Neutrophil (primary cell): ENCODE data around the gene HOXC4.
"Not testable (repeated sequence)": the region's sequence is repeated elsewhere in the genome, so short reads cannot be mapped to it uniquely, and the experiment has no call there.

Experiments used
- H3K27ac ChIP-seq: fragments of 200-600 bp; sonication (generic); 2 replicates; pipeline ENCODE4 v1.5.1; 2016; ENCODE audit warnings: mild to moderate bottlenecking, moderate library complexity
- H3K27me3 ChIP-seq: fragments of 200-600 bp; sonication (generic); 2 replicates; pipeline ENCODE4 v1.6.0; 2016; ENCODE audit warnings: mild to moderate bottlenecking
- H3K36me3 ChIP-seq: fragments of 200-600 bp; sonication (generic); 2 replicates; pipeline ENCODE4 v1.5.1; 2017
- H3K4me1 ChIP-seq, 2 experiments: fragments of 200-600 bp in 1 of 2; sonication (generic) in 1 of 2; 1 replicate in 1 of 2; 2 replicates in 1 of 2; pipeline versions ENCODE4 v1.5.1 to v1.6.1; 2013 to 2016; ENCODE audit warnings: low read depth in 1 of 2, low read length in 1 of 2, mild to moderate bottlenecking in 1 of 2, moderate library complexity in 1 of 2; ENCODE audit not compliant: control insufficient read depth in 1 of 2, insufficient read depth in 1 of 2
- H3K4me3 ChIP-seq, 2 experiments: fragments of 200-600 bp in 1 of 2; sonication (generic) in 1 of 2; 1 replicate in 1 of 2; 2 replicates in 1 of 2; pipeline ENCODE4 v1.5.1; 2013 to 2016; ENCODE audit warnings: low read depth in 1 of 2, low read length in 1 of 2, mild to moderate bottlenecking in 1 of 2, moderate library complexity in 1 of 2
- H3K9me3 ChIP-seq: fragments of 200-600 bp; sonication (generic); 2 replicates; pipeline ENCODE4 v1.5.1; 2016
- CTCF ChIP-seq: fragments of 200-600 bp; sonication (generic); IDR thresholded peaks from 2 replicates; pipeline ENCODE4 v1.5.1; 2016; ENCODE audit warnings: antibody characterized with exemption

Gene HOXC4

GRCh38 chr12:54068418-54069070, 14.9 kb downstream of the HOXC4 start:
- Histone ChIP-seq H3K27ac (no peak overlapping the region), H3K9me3 (no peaks in the 10 kb centered on the region), H3K4me1 (no peaks in the 10 kb centered on the region), H3K27me3 (peaks cover 93% of the 10 kb centered on the region), H3K36me3 (no peaks in the 10 kb centered on the region), H3K4me3 (no peak overlapping the region)
- TF ChIP-seq CTCF, result no peak

GRCh38 chr12:54071942-54072341, 18.3 kb downstream of the HOXC4 start:
- H3K4me1 ChIP-seq, result no peaks in the 10 kb centered on the region
- H3K27me3 ChIP-seq, result peaks cover 95% of the 10 kb centered on the region
- no peaks in the 10 kb centered on the region for H3K36me3 ChIP-seq
- H3K9me3 ChIP-seq, result no peaks in the 10 kb centered on the region
- no peak overlapping the region for H3K4me3 ChIP-seq
- no peak for TF ChIP-seq CTCF
- no peak overlapping the region for H3K27ac ChIP-seq

GRCh38 chr12:54074308-54074707, 20.7 kb downstream of the HOXC4 start:
- no peaks in the 10 kb centered on the region for H3K9me3 ChIP-seq
- no peak for TF ChIP-seq CTCF
- no peak overlapping the region for H3K4me3 ChIP-seq
- H3K27ac ChIP-seq, result no peak overlapping the region
- H3K36me3 ChIP-seq, result no peaks in the 10 kb centered on the region
- H3K27me3 ChIP-seq, result peaks cover 96% of the 10 kb centered on the region
- H3K4me1 ChIP-seq, result no peaks in the 10 kb centered on the region

GRCh38 chr12:54075409-54075808, 21.8 kb downstream of the HOXC4 start:
- Histone ChIP-seq H3K36me3 (no peaks in the 10 kb centered on the region), H3K4me1 (no peaks in the 10 kb centered on the region), H3K9me3 (no peaks in the 10 kb centered on the region), H3K27me3 (peaks cover 96% of the 10 kb centered on the region), H3K27ac (no peak overlapping the region), H3K4me3 (no peak overlapping the region)
- no peak for TF ChIP-seq CTCF

- Histone ChIP-seq H3K36me3 (no peaks in the 10 kb centered on the region), H3K27me3 (peaks cover 96% of the 10 kb centered on the region), H3K4me3 (no peak overlapping the region), H3K9me3 (no peaks in the 10 kb centered on the region), H3K4me1 (no peaks in the 10 kb centered on the region), H3K27ac (no peak overlapping the region)
- TF ChIP-seq CTCF, result no peak
These were observed 22.3 kb downstream of the HOXC4 start for GRCh38 chr12:54075974-54076373.

GRCh38 chr12:54077843-54078242, 24.2 kb downstream of the HOXC4 start:
- H3K4me3 ChIP-seq, H3K9me3 ChIP-seq, H3K27ac ChIP-seq, H3K4me1 ChIP-seq, H3K36me3 ChIP-seq: not testable (repeated sequence)
- peaks cover 97% of the 10 kb centered on the region for H3K27me3 ChIP-seq

GRCh38 chr12:54079115-54079514, 25.5 kb downstream of the HOXC4 start:
- H3K4me3 ChIP-seq, H3K9me3 ChIP-seq, H3K36me3 ChIP-seq, H3K27ac ChIP-seq, H3K4me1 ChIP-seq: not testable (repeated sequence)
- peaks cover 97% of the 10 kb centered on the region for H3K27me3 ChIP-seq

GRCh38 chr12:54080008-54080924, 26.6 kb downstream of the HOXC4 start:
- not testable (repeated sequence) for H3K4me1 ChIP-seq, H3K9me3 ChIP-seq, H3K4me3 ChIP-seq, H3K27ac ChIP-seq, H3K36me3 ChIP-seq
- H3K27me3 ChIP-seq, result peaks cover 98% of the 10 kb centered on the region
